Testis (tissue), 5 donors: Measurements from ENCODE around the gene TNNT1. TPM values are rescaled to one million over a fixed set of nuclear protein-coding genes. Genes with fewer than 3 reads are reported as not detected.

Experiments
- DNase-seq: peaks from one replicate; pipeline ENCODE4 v3.0.0-alpha.2; 2019
- H3K27ac ChIP-seq, 2 donors: fragments of 200-600 bp; sonication (generic); one replicate each; pipeline ENCODE4 v1.5.1; 2019
- H3K27me3 ChIP-seq: fragments of 200-600 bp; sonication (generic); one replicate; pipeline ENCODE4 v1.5.1; 2019
- H3K36me3 ChIP-seq: fragments of 200-600 bp; sonication (generic); one replicate; pipeline ENCODE4 v1.5.1; 2017; ENCODE audit warnings: low read depth; ENCODE audit errors: missing control alignments
- H3K4me1 ChIP-seq: fragments of 200-600 bp; sonication (generic); one replicate; pipeline ENCODE4 v1.5.1; 2019
- H3K4me3 ChIP-seq, 2 donors: fragments of 200-600 bp; sonication (generic); one replicate each; pipeline ENCODE4 v1.5.1; 2017 to 2019
- H3K9me3 ChIP-seq: fragments of 200-600 bp; sonication (generic); one replicate; pipeline ENCODE4 v1.5.1; 2017
- CTCF ChIP-seq, 3 experiments: fragments of 450-650 bp in 2 of 3; fragments of 200-600 bp in 1 of 3; sonication (generic) in 1 of 3; IDR thresholded peaks; one replicate each; pipeline ENCODE4 v1.5.1; 2016 to 2019; ENCODE audit warnings: antibody characterized with exemption in 3 of 3, mild to moderate bottlenecking in 2 of 3, moderate library complexity in 1 of 3
- POLR2A ChIP-seq: fragments of 450-650 bp; IDR thresholded peaks from one replicate; pipeline ENCODE4 v1.6.1; 2017; ENCODE audit warnings: antibody characterized with exemption, mild to moderate bottlenecking, moderate library complexity
- WGBS, 2 donors: methylation state at CpG; one replicate each; pipeline ENCODE4 v1.1.5; 2018; 5-methylcytosine and 5-hydroxymethylcytosine counted together
- intact Hi-C: fragments of 100-400 bp; cut with DNase I; formaldehyde crosslinking; loops from one replicate; pipeline ENCODE4 v1.15.1; 2023; ENCODE audit warnings: low total_unique reads
- long read RNA-seq, 2 donors: transcript quantifications; one replicate each; lab custom pipeline, GENCODE V29; 2026
- polyA plus RNA-seq: library from polyadenylated mRNA; stranded (reverse); fragments of 350-450 nt; fragmentation: Illumina TruSeq; extraction: RNeasy Lipid Tissue Mini Kit (QIAGEN cat#74804); gene quantifications from one replicate; pipeline ENCODE4 v1.2.3, GENCODE V29; 2014; ENCODE audit warnings: low read depth, low replicate concordance; ENCODE audit not compliant: insufficient read depth
- total RNA-seq, 2 donors: library from RNA; depleted of rRNA; stranded (reverse); fragments of >200 nt; gene quantifications; one replicate each; pipeline ENCODE4 v1.2.3, GENCODE V29; 2016

The TNNT1 gene
- total RNA-seq (10 to 100 TPM; 13.0 to 14.5 TPM), polyA plus RNA-seq (84.0 TPM)
- long read RNA-seq, donor 1, partial matches to known transcripts: 6 of 12 reads
- long read RNA-seq, donor 1, other reads (novel, unspliced or antisense): 0 of 12 reads
- long read RNA-seq, donor 2, partial matches to known transcripts: 0 of 2 reads
- long read RNA-seq, donor 2, other reads (novel, unspliced or antisense): 0 of 2 reads

- WGBS, 2 donors: 36 to 40% methylated on average over 18 of the region's 18 CpGs
- H3K27me3 ChIP-seq: no peaks in the 10 kb centered on the region
- H3K36me3 ChIP-seq: no peaks in the 10 kb centered on the region
- H3K27ac ChIP-seq: no peak within 1 kb of the TSS
- H3K4me3 ChIP-seq: no peak within 1 kb of the TSS
- no peaks in the 10 kb centered on the region for H3K9me3 ChIP-seq
- DNase-seq: no peak
- intact Hi-C loops: no loop called here
- no peak for TF ChIP-seq POLR2A
- no peak for TF ChIP-seq CTCF (IDR thresholded peaks at IDR 0.05)
- no peaks in the 10 kb centered on the region for H3K4me1 ChIP-seq
Measured at GRCh38 chr19:55149078-55150003, at the start of gene TNNT1. TSS of gene TNNT1 (minus strand) at chr19:55149206. CDS start at chr19:55147157, 2,049 bp downstream.

GRCh38 chr19:55198651-55199050 lies 49.6 kb upstream of the TNNT1 start:
- H3K4me1 ChIP-seq: no peaks in the 10 kb centered on the region
- 64 to 92% methylated on average over 2 to 5 of the region's 5 CpGs for WGBS, 2 donors
- H3K27ac ChIP-seq: no peak overlapping the region
- no peaks in the 10 kb centered on the region for H3K36me3 ChIP-seq
- intact Hi-C loops: no loop called here
- no peak overlapping the region for H3K4me3 ChIP-seq
- H3K27me3 ChIP-seq: no peaks in the 10 kb centered on the region
- DNase-seq: no peak
- TF ChIP-seq POLR2A: no peak
- no peak for TF ChIP-seq CTCF (IDR thresholded peaks at IDR 0.05)
- no peaks in the 10 kb centered on the region for H3K9me3 ChIP-seq

- H3K27ac ChIP-seq: no peak overlapping the region
- no peaks in the 10 kb centered on the region for H3K9me3 ChIP-seq
- H3K4me1 ChIP-seq: no peaks in the 10 kb centered on the region
- no peak for DNase-seq
- no peaks in the 10 kb centered on the region for H3K27me3 ChIP-seq
- intact Hi-C loops: no loop called here
- H3K4me3 ChIP-seq: no peak overlapping the region
- 75 to 77% methylated on average over 4 of the region's 4 CpGs for WGBS, 2 donors
- H3K36me3 ChIP-seq: no peaks in the 10 kb centered on the region
- TF ChIP-seq POLR2A (no peak), CTCF (IDR thresholded peaks at IDR 0.05) (no peak)
Measured at GRCh38 chr19:55197528-55197927, 48.5 kb upstream of the TNNT1 start.

- H3K9me3 ChIP-seq: no peaks in the 10 kb centered on the region
- intact Hi-C loops: no loop called here
- no peaks in the 10 kb centered on the region for H3K4me1 ChIP-seq
- H3K27ac ChIP-seq: no peak overlapping the region
- WGBS, 2 donors: 85 to 91% methylated on average over 5 to 10 of the region's 10 CpGs
- TF ChIP-seq CTCF (IDR thresholded peaks at IDR 0.05) (no peak), POLR2A (no peak)
- H3K27me3 ChIP-seq: no peaks in the 10 kb centered on the region
- H3K4me3 ChIP-seq: no peak overlapping the region
- no peak for DNase-seq
- no peaks in the 10 kb centered on the region for H3K36me3 ChIP-seq
Measured at GRCh38 chr19:55196803-55197202, 47.8 kb upstream of the TNNT1 start.
